Ascending aorta (tissue), 2 donors: ENCODE results near the gene SMIM22. TPM values are rescaled to one million over a fixed set of nuclear protein-coding genes. Genes with fewer than 3 reads are reported as not detected.

Source experiments
- DNase-seq, 2 donors: peaks; one replicate each; pipeline ENCODE4 v3.0.0-alpha.2; 2019; ENCODE audit warnings: low spot score in 2 of 2
- H3K27ac ChIP-seq, 2 donors: fragments of 200-600 bp; sonication (generic); one replicate each; pipeline ENCODE4 v1.5.1; 2016 to 2017; ENCODE audit warnings: mild to moderate bottlenecking in 1 of 2
- H3K27me3 ChIP-seq: fragments of 200-600 bp; sonication (generic); one replicate; pipeline ENCODE4 v1.5.1; 2017
- H3K36me3 ChIP-seq, 2 donors: fragments of 200-600 bp; sonication (generic); one replicate each; pipeline ENCODE4 v1.5.1; 2016
- H3K4me1 ChIP-seq, 2 donors: fragments of 200-600 bp; sonication (generic); one replicate each; pipeline ENCODE4 v1.5.1; 2016 to 2017; ENCODE audit warnings: mild to moderate bottlenecking in 1 of 2
- H3K4me3 ChIP-seq, 2 donors: fragments of 200-600 bp; sonication (generic); one replicate each; pipeline ENCODE4 v1.5.1; 2016 to 2017; ENCODE audit warnings: mild to moderate bottlenecking in 1 of 2
- H3K9me3 ChIP-seq, 2 donors: fragments of 200-600 bp; sonication (generic); one replicate each; pipeline ENCODE4 v1.5.1; 2016
- CTCF ChIP-seq, 3 experiments: fragments of 200-600 bp in 2 of 3; fragments of 450-650 bp in 1 of 3; sonication (generic) in 2 of 3; IDR thresholded peaks; one replicate each; pipeline ENCODE4 v1.5.1; 2016 to 2019; ENCODE audit warnings: antibody characterized with exemption in 3 of 3, mild to moderate bottlenecking in 1 of 3, moderate library complexity in 1 of 3
- intact Hi-C: fragments of 100-400 bp; cut with DNase I; formaldehyde crosslinking; loops from one replicate; pipeline ENCODE4 v1.15.1; 2023
- total RNA-seq: library from RNA; depleted of rRNA; stranded (reverse); fragments of >200 nt; gene quantifications from one replicate; pipeline ENCODE4 v1.1.0, GENCODE V29; 2016

Gene SMIM22
- total RNA-seq, 1 donor from 2014 or later = not detected

- no peaks in the 10 kb centered on the region for H3K4me1 ChIP-seq
- TF ChIP-seq CTCF (IDR thresholded peaks at IDR 0.05) = no peak
- H3K36me3 ChIP-seq = peaks cover 83 to 98% of the 10 kb centered on the region in 2 donors
- H3K9me3 ChIP-seq = no peaks in the 10 kb centered on the region
- no peaks in the 10 kb centered on the region for H3K27me3 ChIP-seq
- H3K4me3 ChIP-seq = no peak overlapping the region
- DNase-seq = no peak
- intact Hi-C loops = no loop called here
- no peak overlapping the region for H3K27ac ChIP-seq
Observed at GRCh38 chr16:4814542-4815173, 19.5 kb downstream of the SMIM22 start.

GRCh38 chr16:4820652-4821051 is 25.5 kb downstream of the SMIM22 start:
- H3K36me3 ChIP-seq = peaks cover 79 to 99% of the 10 kb centered on the region in 2 donors
- no peak for TF ChIP-seq CTCF (IDR thresholded peaks at IDR 0.05)
- no peaks in the 10 kb centered on the region for H3K9me3 ChIP-seq
- no peak overlapping the region for H3K4me3 ChIP-seq
- no peaks in the 10 kb centered on the region for H3K27me3 ChIP-seq
- no peaks in the 10 kb centered on the region for H3K4me1 ChIP-seq
- H3K27ac ChIP-seq = no peak overlapping the region
- intact Hi-C loops = no loop called here
- DNase-seq = no peak

- intact Hi-C loops = no loop called here
Observed at GRCh38 chr16:4825196-4825595, 30.0 kb downstream of the SMIM22 start.

GRCh38 chr16:4826526-4826925 is 31.4 kb downstream of the SMIM22 start:
- no peaks in the 10 kb centered on the region for H3K4me1 ChIP-seq
- no peak overlapping the region for H3K4me3 ChIP-seq
- H3K9me3 ChIP-seq = no peaks in the 10 kb centered on the region
- H3K27me3 ChIP-seq = no peaks in the 10 kb centered on the region
- intact Hi-C loops = no loop called here
- H3K36me3 ChIP-seq = peaks cover 94 to 100% of the 10 kb centered on the region in 2 donors
- no peak overlapping the region for H3K27ac ChIP-seq
- no peak for DNase-seq
- TF ChIP-seq CTCF (IDR thresholded peaks at IDR 0.05) = no peak

More at GRCh38 chr16:4825196-4825595, 30.0 kb downstream of the SMIM22 start:
- H3K27me3 ChIP-seq = no peaks in the 10 kb centered on the region
- DNase-seq = no peak
- no peaks in the 10 kb centered on the region for H3K4me1 ChIP-seq
- no peak overlapping the region for H3K27ac ChIP-seq
- H3K36me3 ChIP-seq = peaks cover 88 to 100% of the 10 kb centered on the region in 2 donors
- no peak overlapping the region for H3K4me3 ChIP-seq
- H3K9me3 ChIP-seq = no peaks in the 10 kb centered on the region
- TF ChIP-seq CTCF (IDR thresholded peaks at IDR 0.05) = no peak

DNA sequence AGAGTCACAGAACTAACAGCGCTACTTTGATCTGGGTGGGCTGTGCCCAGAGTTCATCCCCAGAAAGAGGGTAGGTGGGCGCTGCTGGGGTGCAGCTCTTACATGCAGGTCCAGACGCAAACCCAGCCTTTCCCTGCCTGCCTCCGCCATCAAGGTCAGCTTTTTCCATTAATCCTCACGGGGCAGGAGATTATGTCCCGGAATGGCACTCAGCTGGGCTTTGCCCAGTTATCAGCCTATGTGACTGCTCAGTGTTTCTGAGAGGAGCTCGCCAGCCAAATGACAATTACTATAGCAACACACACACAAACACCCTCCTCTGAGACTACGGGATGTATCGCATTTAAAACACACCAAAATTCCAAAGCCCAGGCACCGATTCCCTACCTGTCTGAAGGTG is 31.8 kb downstream of the SMIM22 start:
- Histone ChIP-seq H3K9me3 (no peaks in the 10 kb centered on the region), H3K27ac (no peak overlapping the region), H3K36me3 (peaks cover 94 to 100% of the 10 kb centered on the region in 2 donors), H3K4me1 (no peaks in the 10 kb centered on the region), H3K27me3 (no peaks in the 10 kb centered on the region), H3K4me3 (no peak overlapping the region)
- intact Hi-C loops = no loop called here
- no peak for TF ChIP-seq CTCF (IDR thresholded peaks at IDR 0.05)
- DNase-seq = no peak
